NB4 (cell line): ENCODE data around the gene RAB13.

Experiments
- DNase-seq: peaks from one replicate; pipeline ENCODE4 v3.0.0; 2010; ENCODE audit warnings: low read depth
- H3K4me3 ChIP-seq: one replicate; pipeline ENCODE4 v1.5.1; 2011; ENCODE audit warnings: mild to moderate bottlenecking, low read depth, low read length, moderate library complexity
- MYC ChIP-seq: IDR thresholded peaks from 2 replicates; pipeline ENCODE4 v1.6.1; 2011; ENCODE audit warnings: low read depth, low read length
- POLR2A ChIP-seq: IDR thresholded peaks from 2 replicates; pipeline ENCODE4 v1.6.1; 2011; ENCODE audit warnings: mild to moderate bottlenecking; ENCODE audit not compliant: insufficient read length; ENCODE audit errors: extremely low read depth
- TF ChIP-seq, protein P1 (sequence below): IDR thresholded peaks from 2 replicates; pipeline ENCODE4 v1.6.1; 2011; ENCODE audit warnings: low read depth, low read length
- TF ChIP-seq, protein P2 (sequence below): IDR thresholded peaks from one replicate; pipeline ENCODE4 v1.5.1; 2012; ENCODE audit warnings: low read depth, low read length

The RAB13 gene

DNA sequence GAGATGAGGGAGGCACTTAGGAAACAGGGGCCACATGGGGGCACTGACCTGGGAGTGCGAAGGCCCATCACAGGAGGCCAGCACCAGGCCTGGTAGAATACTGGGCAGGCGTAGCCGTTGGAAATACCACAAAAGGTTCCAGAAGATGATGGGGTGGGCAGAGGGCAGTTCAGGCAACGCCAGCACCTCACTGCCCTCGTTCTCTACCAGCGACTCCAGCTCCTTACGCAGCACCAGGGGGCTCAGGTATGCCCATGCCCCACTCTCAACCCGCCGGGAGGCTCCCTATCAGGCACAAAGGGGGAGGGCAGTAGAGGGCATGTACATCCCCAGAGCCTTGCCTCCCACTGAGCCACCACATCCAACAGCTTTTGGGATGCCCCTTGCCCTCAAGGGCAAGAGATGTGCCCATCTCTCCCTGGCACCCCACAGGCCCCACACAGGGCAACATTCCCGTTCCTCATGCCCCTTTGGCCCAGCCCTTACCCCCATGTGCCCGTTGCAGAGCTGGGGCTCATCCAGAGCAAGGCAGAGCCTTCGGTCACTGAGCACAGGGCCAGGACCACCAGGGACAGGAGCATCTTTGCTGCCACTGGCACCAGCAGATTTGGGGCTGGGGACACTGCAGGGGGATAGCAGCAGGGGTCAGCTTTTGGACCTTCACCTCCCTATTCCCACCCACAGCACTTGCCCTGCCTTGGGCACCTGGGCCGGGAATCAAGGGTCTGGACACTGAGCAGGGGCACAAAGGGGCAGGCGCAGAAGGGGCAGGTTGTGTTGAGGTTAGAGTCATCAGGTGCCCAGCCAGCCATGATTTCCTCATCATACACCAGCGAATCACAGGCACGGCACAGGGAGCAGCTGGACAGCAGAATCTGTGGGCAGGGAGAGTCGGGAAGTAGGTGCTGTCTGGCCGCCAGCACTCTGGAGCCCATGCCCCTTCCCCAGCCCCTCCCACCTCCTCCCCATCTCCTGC lies 53.7 kb downstream of the RAB13 start:
- H3K4me3 ChIP-seq, result no peak overlapping the region
- TF ChIP-seq POLR2A (no peak), MYC (no peak)
- TF ChIP-seq, protein P1, sequence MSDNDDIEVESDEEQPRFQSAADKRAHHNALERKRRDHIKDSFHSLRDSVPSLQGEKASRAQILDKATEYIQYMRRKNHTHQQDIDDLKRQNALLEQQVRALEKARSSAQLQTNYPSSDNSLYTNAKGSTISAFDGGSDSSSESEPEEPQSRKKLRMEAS, result no peak
- TF ChIP-seq, protein P2, sequence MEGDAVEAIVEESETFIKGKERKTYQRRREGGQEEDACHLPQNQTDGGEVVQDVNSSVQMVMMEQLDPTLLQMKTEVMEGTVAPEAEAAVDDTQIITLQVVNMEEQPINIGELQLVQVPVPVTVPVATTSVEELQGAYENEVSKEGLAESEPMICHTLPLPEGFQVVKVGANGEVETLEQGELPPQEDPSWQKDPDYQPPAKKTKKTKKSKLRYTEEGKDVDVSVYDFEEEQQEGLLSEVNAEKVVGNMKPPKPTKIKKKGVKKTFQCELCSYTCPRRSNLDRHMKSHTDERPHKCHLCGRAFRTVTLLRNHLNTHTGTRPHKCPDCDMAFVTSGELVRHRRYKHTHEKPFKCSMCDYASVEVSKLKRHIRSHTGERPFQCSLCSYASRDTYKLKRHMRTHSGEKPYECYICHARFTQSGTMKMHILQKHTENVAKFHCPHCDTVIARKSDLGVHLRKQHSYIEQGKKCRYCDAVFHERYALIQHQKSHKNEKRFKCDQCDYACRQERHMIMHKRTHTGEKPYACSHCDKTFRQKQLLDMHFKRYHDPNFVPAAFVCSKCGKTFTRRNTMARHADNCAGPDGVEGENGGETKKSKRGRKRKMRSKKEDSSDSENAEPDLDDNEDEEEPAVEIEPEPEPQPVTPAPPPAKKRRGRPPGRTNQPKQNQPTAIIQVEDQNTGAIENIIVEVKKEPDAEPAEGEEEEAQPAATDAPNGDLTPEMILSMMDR, result no peak
- DNase-seq, result no peak
